NT2/D1 (cell line): ENCODE measurements around the gene RNASE3.

Experiments used
- SUZ12 ChIP-seq: IDR thresholded peaks from 2 replicates; pipeline ENCODE4 v1.6.1; 2011; ENCODE audit not compliant: insufficient read length, insufficient read depth; ENCODE audit errors: extremely low read depth
- ZNF274 ChIP-seq: IDR thresholded peaks from 2 replicates; pipeline ENCODE4 v1.6.1; 2011; ENCODE audit warnings: mild to moderate bottlenecking, low read depth, low read length

GRCh38 chr14:20934148-20934762, 43.1 kb downstream of the RNASE3 start:
- no peak for TF ChIP-seq ZNF274
- no peak for TF ChIP-seq SUZ12
